ENCODE data around the gene STRADB. TPM values are rescaled to one million over a fixed set of nuclear protein-coding genes. Genes with fewer than 3 reads are reported as not detected.

The STRADB gene
- total RNA-seq, 1 donor from 2014 or later: 13.7 TPM

- DNase-seq (ENCODE audit: low spot score): no peak
- TF ChIP-seq, protein P1, sequence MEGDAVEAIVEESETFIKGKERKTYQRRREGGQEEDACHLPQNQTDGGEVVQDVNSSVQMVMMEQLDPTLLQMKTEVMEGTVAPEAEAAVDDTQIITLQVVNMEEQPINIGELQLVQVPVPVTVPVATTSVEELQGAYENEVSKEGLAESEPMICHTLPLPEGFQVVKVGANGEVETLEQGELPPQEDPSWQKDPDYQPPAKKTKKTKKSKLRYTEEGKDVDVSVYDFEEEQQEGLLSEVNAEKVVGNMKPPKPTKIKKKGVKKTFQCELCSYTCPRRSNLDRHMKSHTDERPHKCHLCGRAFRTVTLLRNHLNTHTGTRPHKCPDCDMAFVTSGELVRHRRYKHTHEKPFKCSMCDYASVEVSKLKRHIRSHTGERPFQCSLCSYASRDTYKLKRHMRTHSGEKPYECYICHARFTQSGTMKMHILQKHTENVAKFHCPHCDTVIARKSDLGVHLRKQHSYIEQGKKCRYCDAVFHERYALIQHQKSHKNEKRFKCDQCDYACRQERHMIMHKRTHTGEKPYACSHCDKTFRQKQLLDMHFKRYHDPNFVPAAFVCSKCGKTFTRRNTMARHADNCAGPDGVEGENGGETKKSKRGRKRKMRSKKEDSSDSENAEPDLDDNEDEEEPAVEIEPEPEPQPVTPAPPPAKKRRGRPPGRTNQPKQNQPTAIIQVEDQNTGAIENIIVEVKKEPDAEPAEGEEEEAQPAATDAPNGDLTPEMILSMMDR (IDR thresholded peaks at IDR 0.05): no peak
- H3K27me3 Mint-ChIP-seq (ENCODE audit: low read depth): no peaks in the 10 kb centered on the region
- peaks cover 28% of the 10 kb centered on the region for H3K4me1 Mint-ChIP-seq (ENCODE audit: low read depth)
- peaks cover 1% of the 10 kb centered on the region for H3K36me3 Mint-ChIP-seq (ENCODE audit: low read depth)
- no peak overlapping the region for H3K27ac Mint-ChIP-seq (ENCODE audit: unreplicated experiment)
- no peak overlapping the region for H3K4me3 Mint-ChIP-seq (ENCODE audit: unreplicated experiment)
- no peaks in the 10 kb centered on the region for H3K9me3 Mint-ChIP-seq (ENCODE audit: low read depth)
These were observed 2.8 kb upstream of the STRADB start for GRCh38 chr2:201448701-201449100.

GRCh38 chr2:201450954-201451291 lies 617 bp upstream of the STRADB start:
- H3K36me3 Mint-ChIP-seq (ENCODE audit: low read depth): peaks cover 1% of the 10 kb centered on the region
- peak overlapping the region; percentile 96 for H3K27ac Mint-ChIP-seq (ENCODE audit: unreplicated experiment)
- H3K4me3 Mint-ChIP-seq (ENCODE audit: unreplicated experiment): peak overlapping the region; percentile 97
- H3K4me1 Mint-ChIP-seq (ENCODE audit: low read depth): peaks cover 28% of the 10 kb centered on the region
- H3K27me3 Mint-ChIP-seq (ENCODE audit: low read depth): no peaks in the 10 kb centered on the region
- no peak for DNase-seq (ENCODE audit: low spot score)
- TF ChIP-seq, protein P1 (IDR thresholded peaks at IDR 0.05): no peak
- no peaks in the 10 kb centered on the region for H3K9me3 Mint-ChIP-seq (ENCODE audit: low read depth)

- DNase-seq (ENCODE audit: low spot score): no peak
- Mint-ChIP-seq H3K27ac (ENCODE audit: unreplicated experiment) (peak overlapping the region; percentile 64), H3K4me3 (ENCODE audit: unreplicated experiment) (peak overlapping the region; percentile 76), H3K36me3 (ENCODE audit: low read depth) (peaks cover 1% of the 10 kb centered on the region), H3K4me1 (ENCODE audit: low read depth) (peaks cover 28% of the 10 kb centered on the region), H3K27me3 (ENCODE audit: low read depth) (no peaks in the 10 kb centered on the region), H3K9me3 (ENCODE audit: low read depth) (no peaks in the 10 kb centered on the region)
- TF ChIP-seq, protein P1 (IDR thresholded peaks at IDR 0.05): peak; percentile 47
These were observed 750 bp downstream of the STRADB start for GRCh38 chr2:201452058-201452921.

- Mint-ChIP-seq H3K4me1 (ENCODE audit: low read depth) (peaks cover 28% of the 10 kb centered on the region), H3K36me3 (ENCODE audit: low read depth) (peaks cover 1% of the 10 kb centered on the region), H3K27me3 (ENCODE audit: low read depth) (no peaks in the 10 kb centered on the region), H3K9me3 (ENCODE audit: low read depth) (no peaks in the 10 kb centered on the region), H3K27ac (ENCODE audit: unreplicated experiment) (no peak overlapping the region), H3K4me3 (ENCODE audit: unreplicated experiment) (peak overlapping the region; percentile 76)
- no peak for DNase-seq (ENCODE audit: low spot score)
- TF ChIP-seq, protein P1 (IDR thresholded peaks at IDR 0.05): no peak
These were observed 1.5 kb downstream of the STRADB start for GRCh38 chr2:201452922-201453643.

GRCh38 chr2:201458381-201458780 lies 6.8 kb downstream of the STRADB start:
- Mint-ChIP-seq H3K9me3 (ENCODE audit: low read depth) (peaks cover 14% of the 10 kb centered on the region), H3K36me3 (ENCODE audit: low read depth) (peaks cover 35% of the 10 kb centered on the region), H3K4me1 (ENCODE audit: low read depth) (no peaks in the 10 kb centered on the region), H3K27me3 (ENCODE audit: low read depth) (no peaks in the 10 kb centered on the region), H3K4me3 (ENCODE audit: unreplicated experiment) (no peak overlapping the region), H3K27ac (ENCODE audit: unreplicated experiment) (no peak overlapping the region)
- DNase-seq (ENCODE audit: low spot score): no peak
- TF ChIP-seq, protein P1 (IDR thresholded peaks at IDR 0.05): no peak

All from chondrocyte (in vitro differentiated cells).